K562 (cell line): ENCODE results near the gene SLC9A1. TPM values are rescaled to one million over a fixed set of nuclear protein-coding genes. Genes with fewer than 3 reads are reported as not detected.
A peak's percentile ranks its signal among the peaks of the same experiment; 100 is the strongest.

ENCODE experiments used
- BRF1 ChIP-seq: IDR thresholded peaks from 3 replicates; pipeline ENCODE4 v1.6.1; 2011; ENCODE audit warnings: borderline replicate concordance, mild to moderate bottlenecking; ENCODE audit not compliant: insufficient read length; ENCODE audit errors: extremely low read depth
- CBFA2T3 ChIP-seq: fragments of 450-650 bp; IDR thresholded peaks from 2 replicates; pipeline ENCODE4 v1.6.1; 2017
- CCNT2 ChIP-seq: IDR thresholded peaks from 2 replicates; pipeline ENCODE4 v1.6.1; 2011; ENCODE audit warnings: borderline replicate concordance, low read depth, mild to moderate bottlenecking, moderate library complexity, mixed read lengths, low read length; ENCODE audit not compliant: insufficient read length; ENCODE audit errors: extremely low read depth
- ELF4 ChIP-seq: fragments of 450-650 bp; formaldehyde crosslinking; IDR thresholded peaks from 2 replicates; pipeline ENCODE4 v1.4.0; 2022; ENCODE audit warnings: missing genetic modification characterization
- EWSR1 ChIP-seq: fragments of 450-650 bp; IDR thresholded peaks from 2 replicates; pipeline ENCODE4 v1.6.1; 2018; ENCODE audit warnings: borderline replicate concordance, mild to moderate bottlenecking, low read depth, moderate library complexity; ENCODE audit not compliant: partially characterized antibody
- FIP1L1 ChIP-seq: fragments of 200-400 bp; formaldehyde crosslinking; IDR thresholded peaks from 2 replicates; pipeline ENCODE4 v1.6.1; 2018; ENCODE audit warnings: mild to moderate bottlenecking, low read depth, low read length; ENCODE audit not compliant: poor library complexity, severe bottlenecking
- FOXA1 ChIP-seq: fragments of 450-650 bp; IDR thresholded peaks from 2 replicates; pipeline ENCODE4 v1.6.1; 2016; ENCODE audit warnings: mild to moderate bottlenecking, borderline replicate concordance
- HDAC8 ChIP-seq: fragments of 450-650 bp; IDR thresholded peaks from 2 replicates; pipeline ENCODE4 v1.6.1; 2016; ENCODE audit warnings: mild to moderate bottlenecking, missing genetic modification characterization, moderate library complexity, missing compliant biosample characterization
- HLTF ChIP-seq: fragments of 450-650 bp; IDR thresholded peaks from 2 replicates; pipeline ENCODE4 v1.6.1; 2016
- HMG20A ChIP-seq: fragments of 450-650 bp; formaldehyde crosslinking; conservative IDR thresholded peaks from 2 replicates; pipeline ENCODE4 v1.4.0; 2020; ENCODE audit warnings: mild to moderate bottlenecking, mixed read lengths
- KDM4B ChIP-seq, 2 experiments: fragments of 450-650 bp in 1 of 2; sonication (generic) in 1 of 2; IDR thresholded peaks; 2 replicates each; pipeline ENCODE4 v1.6.1; 2016 to 2017; ENCODE audit warnings: borderline replicate concordance in 2 of 2, antibody characterized with exemption in 1 of 2, low read depth in 1 of 2, mild to moderate bottlenecking in 1 of 2
- MCM5 ChIP-seq: fragments of 450-650 bp; IDR thresholded peaks from 2 replicates; pipeline ENCODE4 v1.6.1; 2016; ENCODE audit warnings: low read depth
- MTF1 ChIP-seq: fragments of 250-450 bp; sonication (Bioruptor Pico); IDR thresholded peaks from 2 replicates; pipeline ENCODE4 v1.9.0; 2021; ENCODE audit warnings: moderate library complexity, mild to moderate bottlenecking, inconsistent platforms, borderline replicate concordance
- NCOA1 ChIP-seq: fragments of 450-650 bp; IDR thresholded peaks from 2 replicates; pipeline ENCODE4 v1.6.1; 2016; ENCODE audit warnings: low read depth
- PCBP2 ChIP-seq: fragments of 200-400 bp; formaldehyde crosslinking; IDR thresholded peaks from 2 replicates; pipeline ENCODE4 v1.6.1; 2018; ENCODE audit warnings: low read length, low read depth, mild to moderate bottlenecking, moderate library complexity; ENCODE audit not compliant: poor library complexity, severe bottlenecking
- RHOXF2B ChIP-seq: fragments of 250-450 bp; sonication (Bioruptor Pico); conservative IDR thresholded peaks from 2 replicates; pipeline ENCODE4 v1.5.1; 2021
- RUNX1 ChIP-seq: sonication (generic); IDR thresholded peaks from 2 replicates; pipeline ENCODE4 v1.6.1; 2016; ENCODE audit warnings: antibody characterized with exemption, low read depth
- SMARCE1 ChIP-seq: fragments of 450-650 bp; IDR thresholded peaks from 2 replicates; pipeline ENCODE4 v1.7.1; 2016; ENCODE audit warnings: mild to moderate bottlenecking
- STAG1 ChIP-seq: sonication (generic); formaldehyde crosslinking; IDR thresholded peaks from 2 replicates; pipeline ENCODE4 v1.5.0; 2020; ENCODE audit warnings: missing genetic modification reagents, borderline replicate concordance
- TSC22D4 ChIP-seq: fragments of 450-650 bp; IDR thresholded peaks from 2 replicates; pipeline ENCODE4 v1.6.1; 2016; ENCODE audit warnings: missing genetic modification characterization, missing biosample characterization, control low read depth
- ZBTB17 ChIP-seq: fragments of 450-650 bp; formaldehyde crosslinking; IDR thresholded peaks from 2 replicates; pipeline ENCODE4 v1.4.0; 2020; ENCODE audit warnings: mild to moderate bottlenecking
- ZNF146 ChIP-seq: IDR thresholded peaks from one replicate; pipeline ENCODE4 v1.6.1; 2018; ENCODE audit warnings: missing compliant biosample characterization; ENCODE audit not compliant: unreplicated experiment
- ZNF197 ChIP-seq: fragments of 200-800 bp; sonication (Bioruptor generic); IDR thresholded peaks from 2 replicates; pipeline ENCODE4 v1.6.1; 2016; ENCODE audit warnings: low read depth, missing genetic modification characterization, missing compliant biosample characterization
- ZNF316 ChIP-seq: fragments of 450-650 bp; IDR thresholded peaks from 2 replicates; pipeline ENCODE4 v1.6.1; 2016
- ZNF431 ChIP-seq: sonication (generic); formaldehyde crosslinking; IDR thresholded peaks from 2 replicates; pipeline ENCODE4 v1.8.0; 2022; ENCODE audit warnings: mild to moderate bottlenecking, missing genetic modification reagents
- ZNF444 ChIP-seq: fragments of 250-450 bp; sonication (Bioruptor Pico); IDR thresholded peaks from 2 replicates; pipeline ENCODE4 v1.4.0; 2020; ENCODE audit warnings: mild to moderate bottlenecking, moderate library complexity
- polyA plus RNA-seq, 8 experiments: library from polyadenylated mRNA; depleted of rRNA in 4 of 8; stranded (reverse) in 5 of 8; unstranded in 3 of 8; fragments of >200 nt; fragmentation: Nextera tagmentation in 2 of 8; fragmentation: Illumina TruSeq in 1 of 8; extraction: Ambion mirVana in 2 of 8; extraction: Trizol in 1 of 8; gene quantifications; 2 replicates each; pipeline versions ENCODE4 v1.2.1 to v1.2.3, GENCODE V29; 2011 to 2014; ENCODE audit warnings: inconsistent platforms in 1 of 8, missing spikeins in 1 of 8
- total RNA-seq, 7 experiments: library from RNA; depleted of rRNA in 6 of 7; stranded (reverse); fragments of >200 nt in 6 of 7; fragmentation: Illumina TruSeq in 2 of 7; extraction: Trizol in 2 of 7; gene quantifications; 2 replicates each; pipeline versions ENCODE4 v1.2.1 to v1.2.3, GENCODE V29; 2011 to 2021; ENCODE audit warnings: low replicate concordance in 1 of 7
- TF ChIP-seq, protein P1 (sequence below): sonication (generic); formaldehyde crosslinking; IDR thresholded peaks from 2 replicates; pipeline ENCODE4 v1.8.0; 2022; ENCODE audit warnings: mild to moderate bottlenecking, missing genetic modification reagents
- TF ChIP-seq, protein P2 (sequence below): fragments of 450-650 bp; formaldehyde crosslinking; IDR thresholded peaks from 2 replicates; pipeline ENCODE4 v1.4.0; 2020; ENCODE audit warnings: mild to moderate bottlenecking

SLC9A1 gene
- total and polyA plus RNA-seq, 9 of the 15 experiments (the other 6 are each of a cell fraction or from before 2014, with no cell fraction given), result 0.59 to 14.4 (median 2.0) TPM

DNA sequence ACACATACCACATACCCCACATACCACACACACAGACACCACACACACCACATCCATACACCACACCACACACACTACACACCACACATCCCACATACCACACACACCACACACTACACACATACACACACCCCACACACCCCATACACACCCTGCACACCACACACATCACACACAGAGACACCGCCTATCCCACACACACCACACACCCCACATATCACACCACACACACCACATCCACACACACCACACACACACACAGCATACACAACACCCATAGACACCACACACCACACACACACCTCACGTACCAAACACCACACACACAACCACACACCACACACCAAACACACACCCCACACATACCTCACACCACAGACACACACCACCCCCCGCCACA, 68.3 kb downstream of the SLC9A1 start (continued):
- TF ChIP-seq, protein P1, sequence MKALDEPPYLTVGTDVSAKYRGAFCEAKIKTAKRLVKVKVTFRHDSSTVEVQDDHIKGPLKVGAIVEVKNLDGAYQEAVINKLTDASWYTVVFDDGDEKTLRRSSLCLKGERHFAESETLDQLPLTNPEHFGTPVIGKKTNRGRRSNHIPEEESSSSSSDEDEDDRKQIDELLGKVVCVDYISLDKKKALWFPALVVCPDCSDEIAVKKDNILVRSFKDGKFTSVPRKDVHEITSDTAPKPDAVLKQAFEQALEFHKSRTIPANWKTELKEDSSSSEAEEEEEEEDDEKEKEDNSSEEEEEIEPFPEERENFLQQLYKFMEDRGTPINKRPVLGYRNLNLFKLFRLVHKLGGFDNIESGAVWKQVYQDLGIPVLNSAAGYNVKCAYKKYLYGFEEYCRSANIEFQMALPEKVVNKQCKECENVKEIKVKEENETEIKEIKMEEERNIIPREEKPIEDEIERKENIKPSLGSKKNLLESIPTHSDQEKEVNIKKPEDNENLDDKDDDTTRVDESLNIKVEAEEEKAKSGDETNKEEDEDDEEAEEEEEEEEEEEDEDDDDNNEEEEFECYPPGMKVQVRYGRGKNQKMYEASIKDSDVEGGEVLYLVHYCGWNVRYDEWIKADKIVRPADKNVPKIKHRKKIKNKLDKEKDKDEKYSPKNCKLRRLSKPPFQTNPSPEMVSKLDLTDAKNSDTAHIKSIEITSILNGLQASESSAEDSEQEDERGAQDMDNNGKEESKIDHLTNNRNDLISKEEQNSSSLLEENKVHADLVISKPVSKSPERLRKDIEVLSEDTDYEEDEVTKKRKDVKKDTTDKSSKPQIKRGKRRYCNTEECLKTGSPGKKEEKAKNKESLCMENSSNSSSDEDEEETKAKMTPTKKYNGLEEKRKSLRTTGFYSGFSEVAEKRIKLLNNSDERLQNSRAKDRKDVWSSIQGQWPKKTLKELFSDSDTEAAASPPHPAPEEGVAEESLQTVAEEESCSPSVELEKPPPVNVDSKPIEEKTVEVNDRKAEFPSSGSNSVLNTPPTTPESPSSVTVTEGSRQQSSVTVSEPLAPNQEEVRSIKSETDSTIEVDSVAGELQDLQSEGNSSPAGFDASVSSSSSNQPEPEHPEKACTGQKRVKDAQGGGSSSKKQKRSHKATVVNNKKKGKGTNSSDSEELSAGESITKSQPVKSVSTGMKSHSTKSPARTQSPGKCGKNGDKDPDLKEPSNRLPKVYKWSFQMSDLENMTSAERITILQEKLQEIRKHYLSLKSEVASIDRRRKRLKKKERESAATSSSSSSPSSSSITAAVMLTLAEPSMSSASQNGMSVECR (CRISPR knock-in tag), result no peak; the same call in 1 of the 2 replicates
- TF ChIP-seq RUNX1 (no peak), PCBP2 (no peak), ELF4 (CRISPR knock-in tag) (peak; percentile 76), EWSR1 (no peak), MCM5 (no peak), SMARCE1 (no peak), HMG20A (CRISPR knock-in tag) (no peak), FOXA1 (no peak), MTF1 (CRISPR knock-in tag) (no peak), CBFA2T3 (no peak), ZNF197 (CRISPR knock-in tag) (no peak), TSC22D4 (0 out of 2 replicates have a peak, but pooled peaks have one; percentile 15), ZBTB17 (no peak), HDAC8 (tag) (no peak), CCNT2 (no peak), HLTF (0 out of 2 replicates have a peak, but pooled peaks have one; percentile 43), ZNF146 (CRISPR knock-in tag) (no peak), KDM4B (IDR thresholded peaks at IDR 0.05; ENCODE audit: borderline replicate concordance in 2 of 2, low read depth in 1 of 2) (no peak), BRF1 (no peak), FIP1L1 (no peak), ZNF316 (no peak), ZNF431 (CRISPR knock-in tag) (no peak), STAG1 (CRISPR knock-in tag) (0 out of 2 replicates have a peak, but pooled peaks have one; percentile 5), RHOXF2B (CRISPR knock-in tag) (no peak), NCOA1 (no peak), ZNF444 (no peak)
- TF ChIP-seq, protein P2, sequence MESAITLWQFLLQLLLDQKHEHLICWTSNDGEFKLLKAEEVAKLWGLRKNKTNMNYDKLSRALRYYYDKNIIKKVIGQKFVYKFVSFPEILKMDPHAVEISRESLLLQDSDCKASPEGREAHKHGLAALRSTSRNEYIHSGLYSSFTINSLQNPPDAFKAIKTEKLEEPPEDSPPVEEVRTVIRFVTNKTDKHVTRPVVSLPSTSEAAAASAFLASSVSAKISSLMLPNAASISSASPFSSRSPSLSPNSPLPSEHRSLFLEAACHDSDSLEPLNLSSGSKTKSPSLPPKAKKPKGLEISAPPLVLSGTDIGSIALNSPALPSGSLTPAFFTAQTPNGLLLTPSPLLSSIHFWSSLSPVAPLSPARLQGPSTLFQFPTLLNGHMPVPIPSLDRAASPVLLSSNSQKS (CRISPR knock-in tag), result no peak
